ENCODE results near the gene ABITRAM. TPM values are rescaled to one million over a fixed set of nuclear protein-coding genes. Genes with fewer than 3 reads are reported as not detected.

The ABITRAM gene
- total and polyA plus RNA-seq, 12 donors = 3.5 to 33.0 (median 12.3) TPM

- TF ChIP-seq CTCF (IDR thresholded peaks at IDR 0.05) = no peak
- no peak for TF ChIP-seq POLR2A (IDR thresholded peaks at IDR 0.05)
- H3K36me3 ChIP-seq (replicated peaks in 1 of 2) = peaks cover 0 to 89% of the 10 kb centered on the region in 2 donors
- no peaks in the 10 kb centered on the region for H3K9me3 ChIP-seq (replicated peaks in 1 of 3)
- intact Hi-C loops (cut with DNase I) = no loop called here
- H3K27ac ChIP-seq = no peak overlapping the region
- DNase-seq = no peak
- H3K4me1 ChIP-seq (replicated peaks in 1 of 2) = no peaks in the 10 kb centered on the region
- H3K27me3 ChIP-seq = no peaks in the 10 kb centered on the region
- no peak overlapping the region for H3K4me3 ChIP-seq
Measured at GRCh38 chr9:108910402-108910801, 23.8 kb upstream of the ABITRAM start.

- intact Hi-C loops (cut with DNase I) = no loop called here
- Histone ChIP-seq H3K36me3 (replicated peaks in 1 of 2) (peaks cover 0 to 89% of the 10 kb centered on the region in 2 donors), H3K4me3 (no peak overlapping the region), H3K27me3 (no peaks in the 10 kb centered on the region), H3K4me1 (replicated peaks in 1 of 2) (no peaks in the 10 kb centered on the region), H3K9me3 (replicated peaks in 1 of 3) (no peaks in the 10 kb centered on the region), H3K27ac (no peak overlapping the region)
- DNase-seq = no peak
- 93 to 98% (median 98%) methylated on average over 2 of the region's 2 CpGs for WGBS, 4 donors
- TF ChIP-seq CTCF (IDR thresholded peaks at IDR 0.05) (no peak), POLR2A (IDR thresholded peaks at IDR 0.05) (no peak)
Measured at GRCh38 chr9:108910914-108911313, 23.3 kb upstream of the ABITRAM start.

GRCh38 chr9:108911820-108912219 is 22.4 kb upstream of the ABITRAM start:
- no peak for DNase-seq
- Histone ChIP-seq H3K9me3 (replicated peaks in 1 of 3) (no peaks in the 10 kb centered on the region), H3K27me3 (no peaks in the 10 kb centered on the region), H3K4me1 (replicated peaks in 1 of 2) (no peaks in the 10 kb centered on the region), H3K27ac (no peak overlapping the region), H3K36me3 (replicated peaks in 1 of 2) (peaks cover 0 to 91% of the 10 kb centered on the region in 2 donors), H3K4me3 (no peak overlapping the region)
- intact Hi-C loops (cut with DNase I) = no loop called here
- TF ChIP-seq POLR2A (IDR thresholded peaks at IDR 0.05) = no peak
- TF ChIP-seq CTCF (IDR thresholded peaks at IDR 0.05) = no peak
- 22 to 41% (median 30%) methylated on average over 1 of the region's 1 CpG for WGBS, 4 donors

GRCh38 chr9:108913391-108913790 is 20.8 kb upstream of the ABITRAM start:
- DNase-seq = no peak
- no peak overlapping the region for H3K4me3 ChIP-seq
- peaks cover 0 to 91% of the 10 kb centered on the region in 2 donors for H3K36me3 ChIP-seq (replicated peaks in 1 of 2)
- no peaks in the 10 kb centered on the region for H3K9me3 ChIP-seq (replicated peaks in 1 of 3)
- H3K4me1 ChIP-seq (replicated peaks in 1 of 2) = no peaks in the 10 kb centered on the region
- H3K27ac ChIP-seq = no peak overlapping the region
- intact Hi-C loops (cut with DNase I) = no loop called here
- WGBS, 4 donors = 89 to 97% (median 97%) methylated on average over 5 of the region's 5 CpGs
- TF ChIP-seq POLR2A (IDR thresholded peaks at IDR 0.05) (no peak), CTCF (IDR thresholded peaks at IDR 0.05) (no peak)
- H3K27me3 ChIP-seq = no peaks in the 10 kb centered on the region

Data from adrenal gland (tissue), 12 donors.